ENCODE results near the gene LPCAT4. TPM values are rescaled to one million over a fixed set of nuclear protein-coding genes. Genes with fewer than 3 reads are reported as not detected.

LPCAT4 gene
- total and polyA plus RNA-seq, 2 of the 8 experiments (the other 6 are each of a cell fraction or from before 2014, with no cell fraction given): 69.3 to 109 TPM

GRCh38 chr15:34324933-34325332, 42.1 kb downstream of the LPCAT4 start:
- Histone ChIP-seq H2AK5ac (ENCODE audit: low read depth, low read length) (no peak overlapping the region), H2BK20ac (ENCODE audit: low read length) (no peak overlapping the region), H3K23me2 (ENCODE audit: low read depth, low read length) (no peaks in the 10 kb centered on the region), H3K27me3 (replicated peaks in 1 of 4; ENCODE audit: control insufficient read depth in 3 of 4, extremely low read depth in 1 of 4, insufficient read depth in 3 of 4, low read length in 3 of 4) (no peaks in the 10 kb centered on the region), H3K9me3 (ENCODE audit: insufficient read depth in 2 of 2, low read depth in 1 of 2, low read length in 1 of 2) (peaks cover 7% of the 10 kb centered on the region in 2 experiments; a peak in 1 of 4 replicates), H4K5ac (ENCODE audit: insufficient read length, low read depth, low read length) (no peak overlapping the region), H3K79me2 (ENCODE audit: control insufficient read depth in 1 of 2, insufficient read depth in 2 of 2, low read length in 2 of 2) (no peaks in the 10 kb centered on the region), H3K4me1 (replicated peaks in 1 of 4; ENCODE audit: control insufficient read depth in 3 of 4, insufficient read depth in 4 of 4, low read length in 3 of 4) (no peaks in the 10 kb centered on the region), H3K14ac (ENCODE audit: insufficient read length) (no peak overlapping the region), H3K79me1 (ENCODE audit: low read depth, low read length) (no peaks in the 10 kb centered on the region), H3K4me2 (ENCODE audit: insufficient read depth in 1 of 2, low read depth in 2 of 2, low read length in 2 of 2) (no peak overlapping the region), H2BK12ac (ENCODE audit: low read depth, low read length) (no peak overlapping the region), H2AFZ (ENCODE audit: low read length) (no peak overlapping the region), H2BK120ac (replicated peaks; ENCODE audit: low read depth, low read length) (no peak overlapping the region), H3K18ac (ENCODE audit: extremely low read depth, low read length) (no peak overlapping the region), H3K27ac (ENCODE audit: low read depth, low read length) (no peak overlapping the region), H2BK5ac (ENCODE audit: low read depth, low read length) (no peak overlapping the region), H3K9ac (replicated peaks in 1 of 4; ENCODE audit: extremely low read depth in 1 of 4, low read depth in 3 of 4, low read length in 3 of 4) (no peak overlapping the region), H3K36me3 (ENCODE audit: control insufficient read depth in 2 of 4, insufficient read depth in 4 of 4, low read length in 3 of 4) (0 out of 8 replicates have a peak, but pooled peaks cover 0 to 5% (median 0%) of the 10 kb centered on the region in 4 experiments), H4K91ac (replicated peaks; ENCODE audit: insufficient read length, low read length) (no peak overlapping the region), H3K4me3 (ENCODE audit: extremely low read depth in 1 of 4, insufficient read depth in 2 of 4, low read depth in 3 of 4, low read length in 4 of 4) (no peak overlapping the region), H3K23ac (ENCODE audit: insufficient read length) (no peak overlapping the region), H2BK15ac (ENCODE audit: low read length) (no peak overlapping the region), H3K4ac (replicated peaks; ENCODE audit: insufficient read length, low read depth, low read length) (no peak overlapping the region), H4K20me1 (replicated peaks in 1 of 2; ENCODE audit: control insufficient read depth in 1 of 2, insufficient read depth in 2 of 2, low read length in 2 of 2) (no peaks in the 10 kb centered on the region), H4K8ac (ENCODE audit: extremely low read depth, insufficient read depth, low read length) (no peak overlapping the region), H3K56ac (replicated peaks; ENCODE audit: insufficient read length, low read depth, low read length) (no peak overlapping the region)
- CTCF ChIA-PET (ENCODE audit: partially characterized antibody): interaction anchor here (0.7 to 0.9 kb wide), 2 partner anchors 12 to 37 kb away, joined by 3 read pairs; no protein-coding TSS in a partner anchor
- FAIRE-seq (no peak), DNase-seq (ENCODE audit: low read depth in 1 of 2, low spot score in 2 of 2) (no peak)
- POLR2A ChIA-PET (ENCODE audit: partially characterized antibody): no interaction called here
- TF ChIP-seq ATF3 (IDR thresholded peaks at IDR 0.05; ENCODE audit: insufficient read depth, low read depth, low read length) (no peak), TCF12 (IDR thresholded peaks at IDR 0.05; ENCODE audit: low read depth, low read length) (no peak), HDAC6 (IDR thresholded peaks at IDR 0.05; ENCODE audit: low read depth, low read length) (no peak)
- WGBS, 2 experiments (ENCODE audit: extremely low coverage in 1 of 2, insufficient coverage in 1 of 2, insufficient read length in 1 of 2, insufficient replicate concordance in 2 of 2, low coverage in 1 of 2, low lambda C conversion rate in 2 of 2, missing lambda C conversion rate in 1 of 2): 87% methylated on average over 1 of the region's 1 CpG; no CpG with 5 or more reads in 1 of the 2 experiments

Data from H1 (cell line).